ENCODE results near the gene BDH1. TPM values are rescaled to one million over a fixed set of nuclear protein-coding genes. Genes with fewer than 3 reads are reported as not detected.

BDH1 gene
- total and polyA plus RNA-seq, 2 of the 13 experiments (the other 11 are each of a cell fraction or from before 2014, with no cell fraction given), result 21.2 to 71.9 TPM

DNA sequence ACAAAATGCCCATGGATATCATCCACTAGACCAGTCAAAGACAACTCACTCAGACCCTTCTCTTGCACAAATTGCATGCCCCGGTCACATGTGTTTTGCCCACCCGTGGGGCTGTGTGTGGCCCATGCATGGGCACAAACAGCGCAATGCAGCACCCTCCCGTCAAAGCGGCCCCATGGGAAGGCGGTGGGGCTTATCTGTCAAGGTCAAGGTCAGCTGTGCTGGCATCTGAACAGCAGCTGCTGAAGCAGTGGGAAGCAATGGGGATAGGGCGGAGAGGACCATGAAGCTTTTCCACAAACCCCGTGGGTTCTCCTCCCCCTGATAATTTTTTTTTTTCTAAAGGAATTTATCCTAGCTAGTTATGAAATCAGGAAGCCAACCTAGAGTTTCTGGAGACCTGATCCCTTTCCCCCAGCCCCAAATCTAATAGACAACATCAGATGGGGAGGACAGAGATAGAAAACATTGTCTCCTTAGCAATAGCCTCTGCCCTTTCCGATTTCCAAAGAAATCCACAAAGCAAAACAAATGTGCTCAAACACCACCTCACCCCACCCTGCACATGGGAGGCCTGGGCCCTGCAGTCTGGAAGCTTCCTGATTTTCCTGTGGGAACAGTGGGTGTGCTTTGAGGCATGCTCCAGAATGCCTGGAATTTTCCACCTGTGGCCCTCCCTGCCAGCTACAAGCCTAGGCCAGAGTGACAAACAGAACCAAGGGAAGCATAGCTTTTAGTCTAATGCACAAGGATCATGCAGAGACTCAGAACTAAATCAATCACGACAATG, 84.4 kb downstream of the BDH1 start (continued):
- peak; percentile 95 for TF ChIP-seq RXRB (CRISPR knock-in tag; IDR thresholded peaks at IDR 0.05; ENCODE audit: borderline replicate concordance)
- TF ChIP-seq, protein P1, sequence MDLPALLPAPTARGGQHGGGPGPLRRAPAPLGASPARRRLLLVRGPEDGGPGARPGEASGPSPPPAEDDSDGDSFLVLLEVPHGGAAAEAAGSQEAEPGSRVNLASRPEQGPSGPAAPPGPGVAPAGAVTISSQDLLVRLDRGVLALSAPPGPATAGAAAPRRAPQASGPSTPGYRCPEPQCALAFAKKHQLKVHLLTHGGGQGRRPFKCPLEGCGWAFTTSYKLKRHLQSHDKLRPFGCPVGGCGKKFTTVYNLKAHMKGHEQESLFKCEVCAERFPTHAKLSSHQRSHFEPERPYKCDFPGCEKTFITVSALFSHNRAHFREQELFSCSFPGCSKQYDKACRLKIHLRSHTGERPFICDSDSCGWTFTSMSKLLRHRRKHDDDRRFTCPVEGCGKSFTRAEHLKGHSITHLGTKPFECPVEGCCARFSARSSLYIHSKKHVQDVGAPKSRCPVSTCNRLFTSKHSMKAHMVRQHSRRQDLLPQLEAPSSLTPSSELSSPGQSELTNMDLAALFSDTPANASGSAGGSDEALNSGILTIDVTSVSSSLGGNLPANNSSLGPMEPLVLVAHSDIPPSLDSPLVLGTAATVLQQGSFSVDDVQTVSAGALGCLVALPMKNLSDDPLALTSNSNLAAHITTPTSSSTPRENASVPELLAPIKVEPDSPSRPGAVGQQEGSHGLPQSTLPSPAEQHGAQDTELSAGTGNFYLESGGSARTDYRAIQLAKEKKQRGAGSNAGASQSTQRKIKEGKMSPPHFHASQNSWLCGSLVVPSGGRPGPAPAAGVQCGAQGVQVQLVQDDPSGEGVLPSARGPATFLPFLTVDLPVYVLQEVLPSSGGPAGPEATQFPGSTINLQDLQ (CRISPR knock-in tag; IDR thresholded peaks at IDR 0.05), result no peak
- TF ChIP-seq, protein P2, sequence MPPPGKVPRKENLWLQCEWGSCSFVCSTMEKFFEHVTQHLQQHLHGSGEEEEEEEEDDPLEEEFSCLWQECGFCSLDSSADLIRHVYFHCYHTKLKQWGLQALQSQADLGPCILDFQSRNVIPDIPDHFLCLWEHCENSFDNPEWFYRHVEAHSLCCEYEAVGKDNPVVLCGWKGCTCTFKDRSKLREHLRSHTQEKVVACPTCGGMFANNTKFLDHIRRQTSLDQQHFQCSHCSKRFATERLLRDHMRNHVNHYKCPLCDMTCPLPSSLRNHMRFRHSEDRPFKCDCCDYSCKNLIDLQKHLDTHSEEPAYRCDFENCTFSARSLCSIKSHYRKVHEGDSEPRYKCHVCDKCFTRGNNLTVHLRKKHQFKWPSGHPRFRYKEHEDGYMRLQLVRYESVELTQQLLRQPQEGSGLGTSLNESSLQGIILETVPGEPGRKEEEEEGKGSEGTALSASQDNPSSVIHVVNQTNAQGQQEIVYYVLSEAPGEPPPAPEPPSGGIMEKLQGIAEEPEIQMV (CRISPR knock-in tag; IDR thresholded peaks at IDR 0.05; ENCODE audit: low read depth), result no peak
- no peak for TF ChIP-seq CREM (IDR thresholded peaks at IDR 0.05)
- no peak for TF ChIP-seq CREM (CRISPR knock-in tag; IDR thresholded peaks at IDR 0.05)
- TF ChIP-seq NR3C1 (CRISPR knock-in tag; IDR thresholded peaks at IDR 0.05), result no peak
- TF ChIP-seq RFXANK (CRISPR knock-in tag; IDR thresholded peaks at IDR 0.05), result no peak
- TF ChIP-seq ZEB1 (IDR thresholded peaks at IDR 0.05; ENCODE audit: insufficient replicate concordance, low read depth), result no peak
- no peak for TF ChIP-seq ZNF205 (CRISPR knock-in tag; IDR thresholded peaks at IDR 0.05)
- no peak for TF ChIP-seq SMYD3 (CRISPR knock-in tag; IDR thresholded peaks at IDR 0.05)
- no peak for TF ChIP-seq ZZZ3 (CRISPR knock-in tag; IDR thresholded peaks at IDR 0.05; ENCODE audit: borderline replicate concordance)
- TF ChIP-seq, protein P3, sequence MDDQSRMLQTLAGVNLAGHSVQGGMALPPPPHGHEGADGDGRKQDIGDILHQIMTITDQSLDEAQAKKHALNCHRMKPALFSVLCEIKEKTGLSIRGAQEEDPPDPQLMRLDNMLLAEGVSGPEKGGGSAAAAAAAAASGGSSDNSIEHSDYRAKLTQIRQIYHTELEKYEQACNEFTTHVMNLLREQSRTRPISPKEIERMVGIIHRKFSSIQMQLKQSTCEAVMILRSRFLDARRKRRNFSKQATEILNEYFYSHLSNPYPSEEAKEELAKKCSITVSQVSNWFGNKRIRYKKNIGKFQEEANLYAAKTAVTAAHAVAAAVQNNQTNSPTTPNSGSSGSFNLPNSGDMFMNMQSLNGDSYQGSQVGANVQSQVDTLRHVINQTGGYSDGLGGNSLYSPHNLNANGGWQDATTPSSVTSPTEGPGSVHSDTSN (CRISPR knock-in tag; IDR thresholded peaks at IDR 0.05; ENCODE audit: borderline replicate concordance), result no peak
- no peak for TF ChIP-seq ZSCAN29 (CRISPR knock-in tag; conservative IDR thresholded peaks at IDR 0.05)
- TF ChIP-seq, protein P4, sequence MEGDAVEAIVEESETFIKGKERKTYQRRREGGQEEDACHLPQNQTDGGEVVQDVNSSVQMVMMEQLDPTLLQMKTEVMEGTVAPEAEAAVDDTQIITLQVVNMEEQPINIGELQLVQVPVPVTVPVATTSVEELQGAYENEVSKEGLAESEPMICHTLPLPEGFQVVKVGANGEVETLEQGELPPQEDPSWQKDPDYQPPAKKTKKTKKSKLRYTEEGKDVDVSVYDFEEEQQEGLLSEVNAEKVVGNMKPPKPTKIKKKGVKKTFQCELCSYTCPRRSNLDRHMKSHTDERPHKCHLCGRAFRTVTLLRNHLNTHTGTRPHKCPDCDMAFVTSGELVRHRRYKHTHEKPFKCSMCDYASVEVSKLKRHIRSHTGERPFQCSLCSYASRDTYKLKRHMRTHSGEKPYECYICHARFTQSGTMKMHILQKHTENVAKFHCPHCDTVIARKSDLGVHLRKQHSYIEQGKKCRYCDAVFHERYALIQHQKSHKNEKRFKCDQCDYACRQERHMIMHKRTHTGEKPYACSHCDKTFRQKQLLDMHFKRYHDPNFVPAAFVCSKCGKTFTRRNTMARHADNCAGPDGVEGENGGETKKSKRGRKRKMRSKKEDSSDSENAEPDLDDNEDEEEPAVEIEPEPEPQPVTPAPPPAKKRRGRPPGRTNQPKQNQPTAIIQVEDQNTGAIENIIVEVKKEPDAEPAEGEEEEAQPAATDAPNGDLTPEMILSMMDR (CRISPR knock-in tag; IDR thresholded peaks at IDR 0.05), result no peak
- TF ChIP-seq, protein P5, sequence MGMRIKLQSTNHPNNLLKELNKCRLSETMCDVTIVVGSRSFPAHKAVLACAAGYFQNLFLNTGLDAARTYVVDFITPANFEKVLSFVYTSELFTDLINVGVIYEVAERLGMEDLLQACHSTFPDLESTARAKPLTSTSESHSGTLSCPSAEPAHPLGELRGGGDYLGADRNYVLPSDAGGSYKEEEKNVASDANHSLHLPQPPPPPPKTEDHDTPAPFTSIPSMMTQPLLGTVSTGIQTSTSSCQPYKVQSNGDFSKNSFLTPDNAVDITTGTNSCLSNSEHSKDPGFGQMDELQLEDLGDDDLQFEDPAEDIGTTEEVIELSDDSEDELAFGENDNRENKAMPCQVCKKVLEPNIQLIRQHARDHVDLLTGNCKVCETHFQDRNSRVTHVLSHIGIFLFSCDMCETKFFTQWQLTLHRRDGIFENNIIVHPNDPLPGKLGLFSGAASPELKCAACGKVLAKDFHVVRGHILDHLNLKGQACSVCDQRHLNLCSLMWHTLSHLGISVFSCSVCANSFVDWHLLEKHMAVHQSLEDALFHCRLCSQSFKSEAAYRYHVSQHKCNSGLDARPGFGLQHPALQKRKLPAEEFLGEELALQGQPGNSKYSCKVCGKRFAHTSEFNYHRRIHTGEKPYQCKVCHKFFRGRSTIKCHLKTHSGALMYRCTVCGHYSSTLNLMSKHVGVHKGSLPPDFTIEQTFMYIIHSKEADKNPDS (CRISPR knock-in tag; IDR thresholded peaks at IDR 0.05), result no peak
- TF ChIP-seq SIN3A (IDR thresholded peaks at IDR 0.05; ENCODE audit: borderline replicate concordance, low read depth, low read length), result no peak
- TF ChIP-seq ARNT2 (CRISPR knock-in tag; IDR thresholded peaks at IDR 0.05; ENCODE audit: low read depth), result no peak
- TF ChIP-seq XRCC5 (optimal IDR thresholded peaks at IDR 0.05; ENCODE audit: low read length), result no peak
- TF ChIP-seq SALL2 (CRISPR knock-in tag; IDR thresholded peaks at IDR 0.05), result no peak
- no peak; the same call in 1 of the 2 replicates for TF ChIP-seq NRL (CRISPR knock-in tag; IDR thresholded peaks at IDR 0.05; ENCODE audit: borderline replicate concordance)
- no peak for TF ChIP-seq POLR2A (IDR thresholded peaks at IDR 0.05; ENCODE audit: insufficient read depth in 1 of 2, low read depth in 2 of 2, low read length in 2 of 2)
- TF ChIP-seq ADNP (CRISPR knock-in tag; IDR thresholded peaks at IDR 0.05), result no peak
